ENCODE results near the gene OTUD4.

The OTUD4 gene

DNA sequence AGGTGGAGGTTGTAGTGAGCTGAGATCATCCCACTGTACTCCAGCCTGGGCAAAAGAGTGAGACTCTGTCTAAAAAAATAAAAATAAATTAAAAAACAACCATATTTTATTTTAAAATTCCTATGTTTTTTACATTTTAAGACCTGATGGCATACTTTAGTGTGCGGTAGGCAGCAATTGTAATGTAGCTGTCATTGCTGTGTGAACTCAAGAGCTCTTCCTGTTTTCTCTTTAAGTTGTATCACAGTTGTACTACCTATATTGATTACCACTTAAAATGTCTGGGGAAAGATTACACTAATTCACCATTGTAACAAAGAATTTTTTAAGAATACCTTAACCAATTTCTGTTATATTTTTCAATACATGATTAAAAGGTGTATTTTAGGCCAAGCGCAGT is 55.0 kb downstream of the OTUD4 start:
- DNase-seq (ENCODE audit: low read depth): no peak

DNA sequence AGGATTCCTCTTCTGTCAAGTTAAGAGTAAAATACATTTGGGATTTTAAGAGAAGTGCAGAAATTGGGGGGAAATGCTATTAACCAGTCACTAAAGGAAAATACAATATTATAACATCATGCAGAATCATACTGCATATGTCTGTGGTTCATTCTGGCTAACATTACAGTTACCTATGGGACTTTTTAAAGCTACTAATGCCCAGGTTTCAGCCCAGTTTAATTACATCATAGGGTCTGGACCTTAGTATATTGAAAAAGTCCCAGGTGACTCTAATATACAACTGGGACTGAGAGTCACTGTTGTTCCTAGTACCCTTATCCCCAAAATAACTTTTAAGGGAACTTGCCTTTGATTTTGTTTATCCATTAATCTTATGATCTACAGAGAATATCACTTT is 72.3 kb downstream of the OTUD4 start:
- no peak for DNase-seq (ENCODE audit: low read depth)

DNA sequence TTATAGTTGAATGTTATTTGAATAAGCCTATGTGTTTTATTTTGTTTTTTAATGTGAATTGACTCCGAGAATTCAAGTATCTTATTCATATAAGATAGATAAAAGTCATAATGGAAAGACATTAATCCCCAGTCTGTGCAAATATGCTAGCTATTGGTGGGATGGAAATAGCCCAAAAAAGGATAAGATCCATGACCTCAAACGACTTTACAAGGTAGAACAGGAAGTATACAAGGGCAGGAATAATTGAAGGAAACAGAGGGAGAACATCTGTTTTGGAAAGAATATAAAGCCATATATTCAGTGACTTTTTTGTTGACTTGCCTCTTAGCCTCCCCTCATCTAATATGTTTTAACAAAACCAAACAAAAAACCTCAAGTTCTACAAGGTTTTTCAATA is 73.3 kb downstream of the OTUD4 start:
- DNase-seq (ENCODE audit: low read depth): no peak

DNA sequence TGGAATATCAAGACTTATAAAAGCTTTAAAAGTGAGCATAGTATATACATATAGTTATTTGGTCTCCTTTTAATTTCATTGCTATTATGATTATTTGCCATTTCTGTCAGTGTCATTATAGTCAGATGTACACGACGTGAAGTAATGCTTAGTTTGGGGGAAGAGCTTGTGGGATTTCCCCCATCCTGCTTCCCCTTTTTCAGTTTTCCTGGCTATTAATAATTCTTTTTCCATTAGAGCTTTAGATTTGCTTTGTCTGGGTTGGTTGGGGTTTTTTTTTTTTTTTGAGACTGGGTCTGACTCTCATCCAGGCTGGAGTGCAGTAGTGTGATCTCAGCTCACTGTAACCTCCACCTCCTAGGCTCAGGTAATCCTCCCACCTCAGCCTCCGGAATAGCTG is 76.9 kb downstream of the OTUD4 start:
- no peak for DNase-seq (ENCODE audit: low read depth)

- no peak for DNase-seq (ENCODE audit: low read depth)
Observed at GRCh38 chr4:145102619-145103018, 77.8 kb downstream of the OTUD4 start.

GRCh38 chr4:145101091-145101490 is 79.3 kb downstream of the OTUD4 start:
- DNase-seq (ENCODE audit: low read depth): no peak

DNA sequence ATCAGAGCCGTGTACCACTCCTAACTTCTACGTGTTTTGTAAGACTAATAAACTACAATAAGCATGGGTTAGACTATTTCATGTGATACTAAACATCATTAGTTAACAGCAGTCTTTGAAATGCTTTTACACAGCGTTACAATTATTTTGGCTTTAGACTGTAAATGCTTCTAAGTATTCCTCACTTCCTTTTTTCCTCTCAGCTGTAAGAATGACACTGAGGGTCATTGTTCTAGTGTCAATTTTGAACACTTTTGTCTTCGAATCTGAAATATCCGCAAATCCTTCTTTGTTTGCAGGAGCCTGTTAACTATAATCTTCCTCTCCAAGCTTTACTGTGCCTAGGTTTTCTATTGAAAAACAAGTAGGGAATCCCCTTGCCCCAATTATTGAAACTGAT is 80.7 kb downstream of the OTUD4 start:
- no peak for DNase-seq (ENCODE audit: low read depth)

DNA sequence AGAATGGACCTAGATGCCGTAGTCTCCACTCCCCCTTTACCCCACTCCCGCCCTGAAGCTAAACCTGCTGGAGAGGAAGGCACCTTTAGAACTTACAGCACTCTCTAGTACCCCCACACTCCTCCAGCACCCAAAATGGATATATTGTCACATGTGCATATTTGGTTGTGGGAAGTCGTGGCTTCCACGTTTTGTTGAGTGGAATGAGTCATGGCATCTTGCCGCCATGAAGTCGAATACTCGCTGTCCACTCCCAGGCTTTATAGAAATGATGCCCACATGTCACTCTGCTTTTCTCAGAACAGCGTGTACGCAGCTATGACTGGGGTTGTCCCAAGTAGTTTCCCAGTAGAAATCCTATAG is 81.7 kb downstream of the OTUD4 start:
- peak; percentile 22 for DNase-seq (ENCODE audit: low read depth)

- peak; percentile 91 for DNase-seq (ENCODE audit: low read depth)
Observed at GRCh38 chr4:145097821-145098674, 82.3 kb downstream of the OTUD4 start, which contains the start of the genes ABCE1 and ANAPC10. Gene ABCE1, plus strand, starts transcription at chr4:145098311. Its CDS starts 6,102 bp downstream, at chr4:145104413. Gene ANAPC10, minus strand, starts transcription at chr4:145098196. Its CDS starts 2,097 bp downstream, at chr4:145096099.

- DNase-seq (ENCODE audit: low read depth): no peak
Observed at GRCh38 chr4:145097331-145097820, 83.0 kb downstream of the OTUD4 start.

DNA sequence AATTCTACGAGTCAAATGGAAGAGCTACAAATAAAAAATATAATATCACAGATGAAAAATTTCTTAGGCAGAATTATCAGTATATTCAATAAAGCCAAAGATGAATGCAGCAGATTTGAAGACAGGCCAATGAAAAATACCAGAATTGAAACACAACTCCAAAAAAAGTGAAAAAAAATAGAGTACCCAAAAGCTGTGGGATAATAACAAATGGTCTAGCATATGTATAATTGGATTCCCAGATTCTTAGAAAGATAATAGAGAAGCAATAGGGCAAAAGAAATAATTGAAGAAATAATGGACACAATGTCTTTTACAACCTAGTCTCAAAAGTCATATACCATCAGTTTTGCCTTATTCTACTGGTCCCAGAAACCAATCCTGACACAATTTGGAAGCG is 86.8 kb downstream of the OTUD4 start:
- no peak for DNase-seq (ENCODE audit: low read depth)

GRCh38 chr4:145090380-145090779 is 90.0 kb downstream of the OTUD4 start:
- DNase-seq (ENCODE audit: low read depth): no peak

- DNase-seq (ENCODE audit: low read depth): no peak
Observed at GRCh38 chr4:145083891-145084605, 96.3 kb downstream of the OTUD4 start.

All from activated T-cell treated with anti-CD3 and anti-CD28 coated beads for 1 hour (primary cell).